HL-60 (cell line): ENCODE data around the gene SLC25A47.

Experiments used
- GABPA ChIP-seq: IDR thresholded peaks from 2 replicates; pipeline ENCODE4 v1.6.1; 2012; ENCODE audit warnings: low read depth
- POLR2AphosphoS5 ChIP-seq: IDR thresholded peaks from 2 replicates; pipeline ENCODE4 v1.6.1; 2012; ENCODE audit warnings: low read depth
- REST ChIP-seq: IDR thresholded peaks from 2 replicates; pipeline ENCODE4 v1.6.1; 2012; ENCODE audit warnings: low read depth; ENCODE audit not compliant: insufficient replicate concordance
- SPI1 ChIP-seq: IDR thresholded peaks from 2 replicates; pipeline ENCODE4 v1.6.1; 2012; ENCODE audit warnings: low read depth, mild to moderate bottlenecking, borderline replicate concordance
- TF ChIP-seq, protein P1 (sequence below): IDR thresholded peaks from one replicate; pipeline ENCODE4 v1.5.1; 2011; ENCODE audit warnings: low read length, control low read depth, inconsistent platforms; ENCODE audit not compliant: insufficient read depth

DNA sequence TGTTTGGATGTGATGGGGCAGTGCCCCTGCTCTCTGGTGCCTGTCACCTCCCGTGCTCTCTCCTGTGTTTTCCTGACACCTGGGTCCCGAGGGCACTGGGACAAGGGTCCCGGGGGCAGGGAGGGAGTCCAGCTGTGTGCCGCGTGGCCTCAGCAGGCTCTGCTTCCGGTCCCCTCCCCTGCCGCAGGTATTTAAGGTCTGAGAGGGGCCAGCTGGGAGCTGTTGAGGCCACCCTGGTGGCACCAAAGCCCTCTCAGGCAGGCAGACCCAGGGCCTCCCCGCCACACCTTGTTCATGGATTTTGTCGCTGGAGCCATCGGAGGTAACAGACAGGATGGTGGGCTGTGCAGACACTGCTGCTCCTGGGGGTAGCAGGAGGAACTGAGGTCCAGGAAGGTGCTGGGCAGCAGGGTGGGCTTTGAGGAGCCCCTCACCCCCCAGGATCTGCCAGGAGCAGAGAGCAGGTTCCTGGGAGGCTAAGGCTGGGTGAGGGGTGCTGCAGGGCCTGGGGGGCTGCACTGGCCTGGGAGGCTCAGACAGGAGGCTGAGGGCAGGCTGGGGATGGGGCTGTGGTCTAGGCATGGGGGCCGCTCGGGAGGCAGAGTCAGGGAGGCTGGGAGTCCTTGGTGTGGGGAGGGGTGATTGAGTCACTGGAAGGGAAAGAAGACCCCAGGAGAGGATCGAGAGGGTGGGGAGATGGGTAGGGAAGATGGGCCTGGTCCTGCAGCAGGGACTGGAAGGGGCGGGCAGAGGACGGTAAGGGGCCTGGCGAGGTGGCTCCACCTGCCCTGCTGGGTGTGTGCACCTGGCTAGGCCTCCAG is at the start of gene SLC25A47:
- TF ChIP-seq, protein P1, sequence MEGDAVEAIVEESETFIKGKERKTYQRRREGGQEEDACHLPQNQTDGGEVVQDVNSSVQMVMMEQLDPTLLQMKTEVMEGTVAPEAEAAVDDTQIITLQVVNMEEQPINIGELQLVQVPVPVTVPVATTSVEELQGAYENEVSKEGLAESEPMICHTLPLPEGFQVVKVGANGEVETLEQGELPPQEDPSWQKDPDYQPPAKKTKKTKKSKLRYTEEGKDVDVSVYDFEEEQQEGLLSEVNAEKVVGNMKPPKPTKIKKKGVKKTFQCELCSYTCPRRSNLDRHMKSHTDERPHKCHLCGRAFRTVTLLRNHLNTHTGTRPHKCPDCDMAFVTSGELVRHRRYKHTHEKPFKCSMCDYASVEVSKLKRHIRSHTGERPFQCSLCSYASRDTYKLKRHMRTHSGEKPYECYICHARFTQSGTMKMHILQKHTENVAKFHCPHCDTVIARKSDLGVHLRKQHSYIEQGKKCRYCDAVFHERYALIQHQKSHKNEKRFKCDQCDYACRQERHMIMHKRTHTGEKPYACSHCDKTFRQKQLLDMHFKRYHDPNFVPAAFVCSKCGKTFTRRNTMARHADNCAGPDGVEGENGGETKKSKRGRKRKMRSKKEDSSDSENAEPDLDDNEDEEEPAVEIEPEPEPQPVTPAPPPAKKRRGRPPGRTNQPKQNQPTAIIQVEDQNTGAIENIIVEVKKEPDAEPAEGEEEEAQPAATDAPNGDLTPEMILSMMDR = no peak
- TF ChIP-seq REST (no peak), POLR2AphosphoS5 (no peak), GABPA (no peak), SPI1 (no peak)
